Measurements from ENCODE around the gene TPSG1. TPM values are rescaled to one million over a fixed set of nuclear protein-coding genes. Genes with fewer than 3 reads are reported as not detected.

Gene TPSG1
- total RNA-seq, 2 experiments from 2014 or later = not detected

- Mint-ChIP-seq H3K27ac (no peak overlapping the region), H3K9me3 (ENCODE audit: low read depth) (no peaks in the 10 kb centered on the region), H3K4me3 (no peak overlapping the region), H3K36me3 (ENCODE audit: low read depth) (no peaks in the 10 kb centered on the region), H3K4me1 (no peaks in the 10 kb centered on the region), H3K27me3 (no peaks in the 10 kb centered on the region)
- ATAC-seq = no peak
- intact Hi-C loops (cut with DNase I, micrococcal nuclease) = no loop called here
- no peak for DNase-seq
- ChIA-PET POLR2A (no interaction called here), CTCF (no interaction called here)
Observed at GRCh38 chr16:1184156-1184868, 40.8 kb downstream of the TPSG1 start.

GRCh38 chr16:1182950-1183907, 41.8 kb downstream of the TPSG1 start:
- DNase-seq (no peak), ATAC-seq (no peak)
- Mint-ChIP-seq H3K27me3 (no peaks in the 10 kb centered on the region), H3K36me3 (ENCODE audit: low read depth) (no peaks in the 10 kb centered on the region), H3K4me3 (no peak overlapping the region), H3K4me1 (no peaks in the 10 kb centered on the region), H3K27ac (no peak overlapping the region), H3K9me3 (ENCODE audit: low read depth) (no peaks in the 10 kb centered on the region)
- POLR2A ChIA-PET = no interaction called here
- intact Hi-C loops (cut with DNase I, micrococcal nuclease) = no loop called here
- CTCF ChIA-PET = interaction anchor here (0.6 kb wide), 1 partner anchor 10 kb away, joined by 3 read pairs; no protein-coding TSS in a partner anchor

GRCh38 chr16:1182316-1182671, 42.8 kb downstream of the TPSG1 start:
- ATAC-seq (no peak), DNase-seq (no peak)
- Mint-ChIP-seq H3K9me3 (ENCODE audit: low read depth) (no peaks in the 10 kb centered on the region), H3K4me3 (no peak overlapping the region), H3K36me3 (ENCODE audit: low read depth) (no peaks in the 10 kb centered on the region), H3K4me1 (no peaks in the 10 kb centered on the region), H3K27ac (no peak overlapping the region), H3K27me3 (no peaks in the 10 kb centered on the region)
- ChIA-PET POLR2A (no interaction called here), CTCF (no interaction called here)
- intact Hi-C loops (cut with DNase I, micrococcal nuclease) = no loop called here

- Mint-ChIP-seq H3K36me3 (ENCODE audit: low read depth) (no peaks in the 10 kb centered on the region), H3K27ac (no peak overlapping the region), H3K27me3 (no peaks in the 10 kb centered on the region), H3K4me3 (no peak overlapping the region), H3K4me1 (no peaks in the 10 kb centered on the region), H3K9me3 (ENCODE audit: low read depth) (no peaks in the 10 kb centered on the region)
- DNase-seq (no peak), ATAC-seq (no peak)
- ChIA-PET POLR2A (no interaction called here), CTCF (no interaction called here)
- intact Hi-C loops (cut with DNase I, micrococcal nuclease) = no loop called here
Observed at GRCh38 chr16:1181404-1182315, 43.4 kb downstream of the TPSG1 start.

GRCh38 chr16:1180549-1181403, 44.3 kb downstream of the TPSG1 start:
- Mint-ChIP-seq H3K27me3 (no peaks in the 10 kb centered on the region), H3K9me3 (ENCODE audit: low read depth) (no peaks in the 10 kb centered on the region), H3K4me1 (no peaks in the 10 kb centered on the region), H3K4me3 (no peak overlapping the region), H3K27ac (no peak overlapping the region), H3K36me3 (ENCODE audit: low read depth) (no peaks in the 10 kb centered on the region)
- intact Hi-C loops (cut with DNase I, micrococcal nuclease) = no loop called here
- CTCF ChIA-PET = no interaction called here
- DNase-seq = no peak
- ATAC-seq = no peak
- POLR2A ChIA-PET = no interaction called here

GRCh38 chr16:1178295-1178910, 46.7 kb downstream of the TPSG1 start:
- Mint-ChIP-seq H3K4me1 (no peaks in the 10 kb centered on the region), H3K27me3 (no peaks in the 10 kb centered on the region), H3K4me3 (no peak overlapping the region), H3K36me3 (ENCODE audit: low read depth) (no peaks in the 10 kb centered on the region), H3K9me3 (ENCODE audit: low read depth) (no peaks in the 10 kb centered on the region), H3K27ac (no peak overlapping the region)
- CTCF ChIA-PET = no interaction called here
- POLR2A ChIA-PET = no interaction called here
- DNase-seq = no peak
- ATAC-seq = no peak
- intact Hi-C loops (cut with DNase I, micrococcal nuclease) = no loop called here

GRCh38 chr16:1177750-1178149, 47.3 kb downstream of the TPSG1 start:
- intact Hi-C loops (cut with DNase I, micrococcal nuclease) = no loop called here
- Mint-ChIP-seq H3K36me3 (ENCODE audit: low read depth) (no peaks in the 10 kb centered on the region), H3K4me1 (no peaks in the 10 kb centered on the region), H3K27me3 (no peaks in the 10 kb centered on the region), H3K27ac (no peak overlapping the region), H3K9me3 (ENCODE audit: low read depth) (no peaks in the 10 kb centered on the region), H3K4me3 (no peak overlapping the region)
- ChIA-PET CTCF (no interaction called here), POLR2A (no interaction called here)
- DNase-seq (no peak), ATAC-seq (no peak)

GRCh38 chr16:1177053-1177452, 48.0 kb downstream of the TPSG1 start:
- H3K9me3 Mint-ChIP-seq (ENCODE audit: low read depth) = no peaks in the 10 kb centered on the region

GRCh38 chr16:1176280-1176897, 48.7 kb downstream of the TPSG1 start:
- no peak overlapping the region for H3K27ac Mint-ChIP-seq
- intact Hi-C loops (cut with DNase I, micrococcal nuclease) = no loop called here
- no peaks in the 10 kb centered on the region for H3K36me3 Mint-ChIP-seq (ENCODE audit: low read depth)
- no peak overlapping the region for H3K4me3 Mint-ChIP-seq
- H3K4me1 Mint-ChIP-seq = no peaks in the 10 kb centered on the region
- ChIA-PET POLR2A (no interaction called here), CTCF (interaction anchor here (0.6 kb wide), 1 partner anchor 37 kb away, joined by 3 read pairs; no protein-coding TSS in a partner anchor)
- ATAC-seq (no peak), DNase-seq (no peak)
- H3K27me3 Mint-ChIP-seq = no peaks in the 10 kb centered on the region
- H3K9me3 Mint-ChIP-seq (ENCODE audit: low read depth) = no peaks in the 10 kb centered on the region

More at GRCh38 chr16:1177053-1177452, 48.0 kb downstream of the TPSG1 start:
- Mint-ChIP-seq H3K27me3 (no peaks in the 10 kb centered on the region), H3K4me1 (no peaks in the 10 kb centered on the region), H3K36me3 (ENCODE audit: low read depth) (no peaks in the 10 kb centered on the region), H3K4me3 (no peak overlapping the region), H3K27ac (no peak overlapping the region)
- ATAC-seq = no peak
- ChIA-PET CTCF (no interaction called here), POLR2A (no interaction called here)
- intact Hi-C loops (cut with DNase I, micrococcal nuclease) = no loop called here
- DNase-seq = no peak

GRCh38 chr16:1175566-1176279, 49.3 kb downstream of the TPSG1 start:
- Mint-ChIP-seq H3K27me3 (no peaks in the 10 kb centered on the region), H3K36me3 (ENCODE audit: low read depth) (no peaks in the 10 kb centered on the region), H3K4me1 (no peaks in the 10 kb centered on the region), H3K9me3 (ENCODE audit: low read depth) (no peaks in the 10 kb centered on the region), H3K4me3 (no peak overlapping the region), H3K27ac (no peak overlapping the region)
- ATAC-seq (no peak), DNase-seq (no peak)
- ChIA-PET CTCF (interaction anchor here (0.6 kb wide), 1 partner anchor 38 kb away, joined by 3 read pairs; no protein-coding TSS in a partner anchor), POLR2A (no interaction called here)
- intact Hi-C loops (cut with DNase I, micrococcal nuclease) = no loop called here
